ENCODE results near the gene ZFYVE28.

GRCh38 chr4:2290974-2291704 is 127.3 kb downstream of the ZFYVE28 start:
- TF ChIP-seq CTCF (IDR thresholded peaks at IDR 0.05) (no peak), EP300 (IDR thresholded peaks at IDR 0.05; ENCODE audit: low read depth) (no peak), POLR2AphosphoS5 (IDR thresholded peaks at IDR 0.05) (no peak)
